A549 (cell line): ENCODE data around the gene SNURF. TPM values are rescaled to one million over a fixed set of nuclear protein-coding genes. Genes with fewer than 3 reads are reported as not detected.

Source experiments
- ATAC-seq, 2 experiments: fragments of 200-7000 bp in 1 of 2; fragments of >200 bp in 1 of 2; cut with Nextera tagmentation in 1 of 2; cut with Tn5 transposase in 1 of 2; 3 replicates each; pipeline versions ENCODE4 v1.8.0 to v1.9.1; 2018 to 2020; ENCODE audit warnings: mild to moderate bottlenecking in 1 of 2, moderate library complexity in 1 of 2
- CTCF ChIA-PET: fragments of 300-600 bp; sonication (Branson Sonifier 250); formaldehyde crosslinking; extraction: SDS; loops from one replicate; lab custom pipeline; 2021; ENCODE audit warnings: antibody characterized with exemption, inconsistent platforms; lab: Yijun Ruan, JAX
- POLR2A ChIA-PET: fragments of 350-600 bp; formaldehyde crosslinking; extraction: SDS; loops from one replicate; lab custom pipeline; 2021; ENCODE audit warnings: antibody characterized with exemption, inconsistent platforms; lab: Yijun Ruan, JAX
- DNase-seq, 2 experiments: peaks; one replicate each; pipeline versions ENCODE4 v3.0.0 to v3.0.0-alpha.2; 2011 to 2016; ENCODE audit warnings: low read depth in 1 of 2, low spot score in 1 of 2
- FAIRE-seq: peaks from 2 replicates; lab custom pipeline; 2011; peaks lifted over from hg19 to GRCh38; lab: Jason Lieb, UNC
- H3K27ac ChIP-seq, 2 experiments: fragments of >200 bp; sonication (Bioruptor Twin); formaldehyde crosslinking; 3 replicates each; pipeline ENCODE4 v1.5.1; 2016 to 2017
- H3K4me1 ChIP-seq: fragments of >200 bp; sonication (Bioruptor Twin); formaldehyde crosslinking; 3 replicates; pipeline ENCODE4 v1.6.1; 2016
- H3K4me2 ChIP-seq: fragments of >200 bp; sonication (Bioruptor Twin); formaldehyde crosslinking; 3 replicates; pipeline ENCODE4 v1.6.1; 2016
- H3K4me3 ChIP-seq: fragments of >200 bp; sonication (Bioruptor Twin); formaldehyde crosslinking; 3 replicates; pipeline ENCODE4 v1.5.1; 2016
- H3K9me3 ChIP-seq: fragments of >200 bp; sonication (Bioruptor Twin); formaldehyde crosslinking; 3 replicates; pipeline ENCODE4 v1.6.1; 2016
- CBX2 ChIP-seq: fragments of 200-600 bp; sonication (generic); IDR thresholded peaks from 2 replicates; pipeline ENCODE4 v1.6.1; 2016; ENCODE audit warnings: low read depth, mild to moderate bottlenecking, borderline replicate concordance
- CHD2 ChIP-seq: fragments of 150-350 bp; IDR thresholded peaks from 2 replicates; pipeline ENCODE4 v1.6.1; 2014; ENCODE audit warnings: low read length; ENCODE audit not compliant: partially characterized antibody
- EHMT2 ChIP-seq: fragments of 200-600 bp; sonication (generic); IDR thresholded peaks from 2 replicates; pipeline ENCODE4 v1.6.1; 2016; ENCODE audit warnings: antibody characterized with exemption, low read depth, mild to moderate bottlenecking, moderate library complexity
- EP300 ChIP-seq, 2 experiments: fragments of >200 bp; sonication (Bioruptor Twin); formaldehyde crosslinking; IDR thresholded peaks; 2 replicates in 1 of 2; 3 replicates in 1 of 2; pipeline ENCODE4 v1.6.1; 2016 to 2017
- HDAC2 ChIP-seq: fragments of 200-600 bp; sonication (generic); IDR thresholded peaks from 2 replicates; pipeline ENCODE4 v1.6.1; 2016
- HOXA7 ChIP-seq: fragments of 250-450 bp; sonication (Bioruptor Pico); IDR thresholded peaks from 2 replicates; pipeline ENCODE4 v1.5.0; 2020; ENCODE audit warnings: mild to moderate bottlenecking, moderate library complexity
- HOXB13 ChIP-seq: fragments of 250-450 bp; sonication (Bioruptor Pico); IDR thresholded peaks from 2 replicates; pipeline ENCODE4 v1.5.0; 2020; ENCODE audit warnings: low read depth, mild to moderate bottlenecking, moderate library complexity
- HOXB5 ChIP-seq: fragments of 250-450 bp; sonication (Bioruptor Pico); IDR thresholded peaks from 2 replicates; pipeline ENCODE4 v1.5.0; 2020; ENCODE audit warnings: mild to moderate bottlenecking, moderate library complexity
- NFE2L2 ChIP-seq: fragments of 150-350 bp; conservative IDR thresholded peaks from 2 replicates; pipeline ENCODE4 v1.6.1; 2014; ENCODE audit warnings: low read length
- PHF8 ChIP-seq: fragments of 200-600 bp; sonication (generic); IDR thresholded peaks from 2 replicates; pipeline ENCODE4 v1.6.1; 2016; ENCODE audit warnings: low read depth, mild to moderate bottlenecking, antibody characterized with exemption, moderate library complexity, borderline replicate concordance
- POLR2A ChIP-seq: IDR thresholded peaks from 2 replicates; pipeline ENCODE4 v1.6.1; 2012; ENCODE audit warnings: mild to moderate bottlenecking, low read length
- TP53 ChIP-seq: fragments of 250-450 bp; sonication (Bioruptor Pico); IDR thresholded peaks from 2 replicates; pipeline ENCODE4 v1.5.0; 2021; ENCODE audit warnings: mild to moderate bottlenecking, moderate library complexity
- ZC3H11A ChIP-seq: fragments of 450-650 bp; IDR thresholded peaks from 2 replicates; pipeline ENCODE4 v1.6.1; 2014; ENCODE audit warnings: antibody characterized with exemption, mild to moderate bottlenecking
- ZFP36 ChIP-seq: fragments of 450-650 bp; IDR thresholded peaks from 2 replicates; pipeline ENCODE4 v1.6.1; 2014; ENCODE audit warnings: borderline replicate concordance; ENCODE audit not compliant: partially characterized antibody
- WGBS: methylation state at CpG from one replicate; pipeline ENCODE4 v1.1.6; 2017; ENCODE audit errors: missing lambda C conversion rate; 5-methylcytosine and 5-hydroxymethylcytosine counted together
- polyA plus RNA-seq, 4 experiments: library from polyadenylated mRNA; depleted of rRNA in 3 of 4; stranded (reverse); fragments of >200 nt; fragmentation: RNase III in 1 of 4; extraction: RNeasy Plus Mini Kit Qiagen cat#74134 plus additional on column Dnase treatment in 1 of 4; gene quantifications; 2 replicates in 3 of 4; 3 replicates in 1 of 4; pipeline ENCODE4 v1.2.3, GENCODE V29; 2011 to 2017
- TF ChIP-seq, protein P1 (sequence below): fragments of 150-350 bp; IDR thresholded peaks from 2 replicates; pipeline ENCODE4 v1.6.1; 2014; ENCODE audit warnings: low read depth, mild to moderate bottlenecking, low read length
- TF ChIP-seq, protein P2 (sequence below): IDR thresholded peaks from 2 replicates; pipeline ENCODE4 v1.6.1; 2012; ENCODE audit warnings: low read depth, borderline replicate concordance
- TF ChIP-seq, protein P3 (sequence below): fragments of 250-450 bp; sonication (Bioruptor Pico); IDR thresholded peaks from 2 replicates; pipeline ENCODE4 v1.5.0; 2020; ENCODE audit warnings: low read depth, mild to moderate bottlenecking, moderate library complexity

Gene SNURF
- polyA plus RNA-seq, 2 of the 4 experiments (the other 2 are of a cell fraction): 13.9 to 29.2 TPM

DNA sequence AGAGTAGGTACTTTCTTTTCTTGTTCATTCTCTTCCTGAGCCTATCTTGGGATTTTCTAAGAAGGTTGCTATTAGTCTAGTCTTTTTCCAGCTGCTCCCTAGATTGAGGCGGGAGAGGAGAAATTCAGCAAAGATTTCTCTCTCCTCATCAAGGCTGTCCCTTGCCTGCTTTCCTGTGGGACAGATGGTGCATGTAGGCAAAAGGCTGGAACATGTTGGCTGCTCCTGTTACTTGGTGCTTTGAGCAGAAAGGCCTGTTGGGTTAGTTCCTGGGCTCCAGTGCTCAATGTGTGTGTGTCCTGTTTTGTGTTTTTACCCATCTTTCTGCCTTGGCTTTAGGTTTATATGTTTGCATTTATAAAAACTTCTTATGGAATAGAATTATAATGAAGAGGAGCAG is 9.1 kb upstream of the SNURF start:
- Histone ChIP-seq H3K4me2 (no peak overlapping the region), H3K27ac (no peak overlapping the region), H3K9me3 (no peaks in the 10 kb centered on the region), H3K4me3 (no peak overlapping the region), H3K4me1 (no peaks in the 10 kb centered on the region)
- FAIRE-seq: no peak
- TF ChIP-seq HOXB13 (CRISPR knock-in tag) (no peak), NFE2L2 (no peak), EHMT2 (no peak)
- TF ChIP-seq, protein P1, sequence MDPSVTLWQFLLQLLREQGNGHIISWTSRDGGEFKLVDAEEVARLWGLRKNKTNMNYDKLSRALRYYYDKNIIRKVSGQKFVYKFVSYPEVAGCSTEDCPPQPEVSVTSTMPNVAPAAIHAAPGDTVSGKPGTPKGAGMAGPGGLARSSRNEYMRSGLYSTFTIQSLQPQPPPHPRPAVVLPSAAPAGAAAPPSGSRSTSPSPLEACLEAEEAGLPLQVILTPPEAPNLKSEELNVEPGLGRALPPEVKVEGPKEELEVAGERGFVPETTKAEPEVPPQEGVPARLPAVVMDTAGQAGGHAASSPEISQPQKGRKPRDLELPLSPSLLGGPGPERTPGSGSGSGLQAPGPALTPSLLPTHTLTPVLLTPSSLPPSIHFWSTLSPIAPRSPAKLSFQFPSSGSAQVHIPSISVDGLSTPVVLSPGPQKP: no peak
- TF ChIP-seq, protein P2, sequence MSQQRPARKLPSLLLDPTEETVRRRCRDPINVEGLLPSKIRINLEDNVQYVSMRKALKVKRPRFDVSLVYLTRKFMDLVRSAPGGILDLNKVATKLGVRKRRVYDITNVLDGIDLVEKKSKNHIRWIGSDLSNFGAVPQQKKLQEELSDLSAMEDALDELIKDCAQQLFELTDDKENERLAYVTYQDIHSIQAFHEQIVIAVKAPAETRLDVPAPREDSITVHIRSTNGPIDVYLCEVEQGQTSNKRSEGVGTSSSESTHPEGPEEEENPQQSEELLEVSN: no peak
- DNase-seq: no peak
- CTCF ChIA-PET: no interaction called here
- no peak for ATAC-seq
- 33% methylated on average over 1 of the region's 1 CpG for WGBS
- POLR2A ChIA-PET: no interaction called here

DNA sequence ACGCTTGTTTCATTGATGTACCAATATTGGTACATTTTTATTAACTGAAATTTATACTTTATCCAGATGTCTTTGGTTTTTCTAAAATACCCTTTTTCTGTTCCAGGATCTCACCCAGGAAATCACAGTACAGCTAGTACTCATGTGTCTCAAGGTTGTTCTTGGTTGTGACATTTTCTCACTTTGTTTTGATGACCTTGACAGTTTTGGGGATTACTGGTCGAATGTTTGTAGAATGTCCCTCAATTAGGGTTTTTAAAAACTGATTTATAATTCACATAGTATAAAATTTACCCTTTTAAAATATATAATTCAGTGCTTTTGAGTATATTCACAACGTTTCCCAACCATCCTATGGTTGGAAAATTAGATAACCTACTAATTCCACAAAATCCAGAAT is 6.3 kb upstream of the SNURF start:
- no peak for FAIRE-seq
- POLR2A ChIA-PET: no interaction called here
- Histone ChIP-seq H3K27ac (no peak overlapping the region), H3K9me3 (no peaks in the 10 kb centered on the region), H3K4me2 (no peak overlapping the region), H3K4me3 (no peak overlapping the region), H3K4me1 (no peaks in the 10 kb centered on the region)
- no peak for ATAC-seq
- 31% methylated on average over 3 of the region's 3 CpGs for WGBS
- no peak for TF ChIP-seq ZC3H11A
- TF ChIP-seq EP300 (IDR thresholded peaks at IDR 0.05): no peak
- no peak for TF ChIP-seq HDAC2
- no peak for TF ChIP-seq CBX2
- TF ChIP-seq HOXA7: no peak
- TF ChIP-seq, protein P3, sequence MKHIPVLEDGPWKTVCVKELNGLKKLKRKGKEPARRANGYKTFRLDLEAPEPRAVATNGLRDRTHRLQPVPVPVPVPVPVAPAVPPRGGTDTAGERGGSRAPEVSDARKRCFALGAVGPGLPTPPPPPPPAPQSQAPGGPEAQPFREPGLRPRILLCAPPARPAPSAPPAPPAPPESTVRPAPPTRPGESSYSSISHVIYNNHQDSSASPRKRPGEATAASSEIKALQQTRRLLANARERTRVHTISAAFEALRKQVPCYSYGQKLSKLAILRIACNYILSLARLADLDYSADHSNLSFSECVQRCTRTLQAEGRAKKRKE (CRISPR knock-in tag): no peak
- CTCF ChIA-PET: no interaction called here
- DNase-seq: no peak

DNA sequence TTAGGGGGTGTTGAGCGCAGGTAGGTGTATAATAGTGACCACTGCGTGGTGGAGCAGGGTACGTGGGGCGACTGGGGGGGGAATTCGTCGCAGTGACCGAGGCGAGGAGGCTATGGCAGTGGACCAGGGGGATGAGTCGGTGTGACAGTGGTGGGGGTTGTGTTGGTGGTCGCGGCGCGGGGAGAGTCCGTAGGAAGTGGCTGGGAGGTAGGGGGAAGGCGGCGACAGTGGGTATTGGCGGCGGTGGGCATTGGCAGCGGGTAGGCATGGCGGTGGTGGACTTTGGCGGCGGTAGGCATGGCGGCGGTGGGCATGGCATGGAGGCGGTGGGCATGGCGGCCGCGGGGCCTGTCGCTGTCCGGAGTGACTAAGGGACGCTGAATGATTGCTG is 739 bp downstream of the SNURF start:
- peak; percentile 56 to 60 for ATAC-seq
- POLR2A ChIA-PET: no interaction called here

More for the DNA sequence above, 739 bp downstream of the SNURF start:
- Histone ChIP-seq H3K27ac (peak overlapping the region; percentile 79 to 98), H3K4me1 (no peaks in the 10 kb centered on the region), H3K9me3 (peaks cover 18% of the 10 kb centered on the region; the same call in 1 of the 3 replicates), H3K4me3 (peak overlapping the region; percentile 68), H3K4me2 (peak overlapping the region; percentile 76)
- 2% methylated on average over 20 of the region's 31 CpGs for WGBS
- DNase-seq (peak in 1 of 2 experiments; percentile 3), FAIRE-seq (no peak)
- CTCF ChIA-PET: no interaction called here
- TF ChIP-seq POLR2A (0 out of 2 replicates have a peak, but pooled peaks have one; percentile 9), ZFP36 (no peak), CHD2 (no peak), PHF8 (no peak), HOXB5 (CRISPR knock-in tag) (no peak), TP53 (no peak)
- TF ChIP-seq, protein P1: no peak
